GM23338 (cell line): ENCODE measurements around the gene VDR. TPM values are rescaled to one million over a fixed set of nuclear protein-coding genes. Genes with fewer than 3 reads are reported as not detected.

Experiments
- ATAC-seq: fragments of 200-7000 bp; cut with Tn5 transposase; 3 replicates; pipeline ENCODE4 v1.9.1; 2020
- DNase-seq: peaks from one replicate; pipeline ENCODE4 v3.0.0-alpha.2; 2015; ENCODE audit warnings: low spot score
- H2AFZ ChIP-seq: fragments of 200-600 bp; sonication (generic); 2 replicates; pipeline ENCODE4 v1.8.0; 2016; ENCODE audit warnings: antibody characterized with exemption, mild to moderate bottlenecking, moderate library complexity
- H3F3A ChIP-seq: fragments of 200-600 bp; sonication (generic); replicated peaks from 2 replicates; pipeline ENCODE4 v1.8.0; 2017; ENCODE audit warnings: antibody characterized with exemption, mixed run types, low read depth
- H3K27ac ChIP-seq: fragments of 200-600 bp; sonication (generic); 2 replicates; pipeline ENCODE4 v1.6.1; 2016; ENCODE audit warnings: low read depth
- H3K27me3 ChIP-seq: fragments of 200-600 bp; sonication (generic); 2 replicates; pipeline ENCODE4 v1.8.0; 2016; ENCODE audit warnings: mild to moderate bottlenecking, mixed run types, moderate library complexity; ENCODE audit not compliant: insufficient read depth
- H3K36me3 ChIP-seq: fragments of 200-600 bp; sonication (generic); 2 replicates; pipeline ENCODE4 v1.8.0; 2016; ENCODE audit warnings: mild to moderate bottlenecking; ENCODE audit not compliant: insufficient read depth
- H3K4me1 ChIP-seq: fragments of 200-600 bp; sonication (generic); 2 replicates; pipeline ENCODE4 v1.8.0; 2016; ENCODE audit warnings: mild to moderate bottlenecking, moderate library complexity; ENCODE audit not compliant: insufficient read depth
- H3K4me2 ChIP-seq: fragments of 200-600 bp; sonication (generic); 2 replicates; pipeline ENCODE4 v1.7.1; 2017; ENCODE audit warnings: mixed run types
- H3K4me3 ChIP-seq: fragments of 200-600 bp; sonication (generic); 2 replicates; pipeline ENCODE4 v1.6.1; 2016; ENCODE audit warnings: mixed run types
- H3K79me2 ChIP-seq: fragments of 200-600 bp; sonication (generic); replicated peaks from 2 replicates; pipeline ENCODE4 v1.8.0; 2017; ENCODE audit warnings: mild to moderate bottlenecking; ENCODE audit not compliant: insufficient read depth
- H3K9me2 ChIP-seq: fragments of 200-600 bp; sonication (generic); 2 replicates; pipeline ENCODE4 v1.8.0; 2017; ENCODE audit not compliant: insufficient read depth
- H4K20me1 ChIP-seq: fragments of 200-600 bp; sonication (generic); replicated peaks from 2 replicates; pipeline ENCODE4 v1.8.0; 2017; ENCODE audit warnings: mild to moderate bottlenecking; ENCODE audit not compliant: insufficient read depth
- H3K27ac Mint-ChIP-seq: 2 replicates; pipeline ENCODE4 v1.8.0; 2020; ENCODE audit warnings: inconsistent platforms, mild to moderate bottlenecking, moderate library complexity, mixed read lengths
- H3K27me3 Mint-ChIP-seq: 3 replicates; pipeline ENCODE4 v1.8.0; 2022; ENCODE audit warnings: low read depth, mild to moderate bottlenecking, moderate library complexity, mixed read lengths, inconsistent platforms; ENCODE audit not compliant: insufficient read depth, poor library complexity
- H3K36me3 Mint-ChIP-seq: 3 replicates; pipeline ENCODE4 v1.8.0; 2021; ENCODE audit warnings: low read depth, mild to moderate bottlenecking, inconsistent platforms, moderate library complexity, mixed read lengths
- H3K4me1 Mint-ChIP-seq: 3 replicates; pipeline ENCODE4 v1.8.0; 2020; ENCODE audit warnings: mild to moderate bottlenecking, inconsistent platforms, mixed read lengths
- H3K4me3 Mint-ChIP-seq: 3 replicates; pipeline ENCODE4 v1.8.0; 2021; ENCODE audit warnings: moderate library complexity, mild to moderate bottlenecking, inconsistent platforms, mixed read lengths
- H3K9me3 Mint-ChIP-seq: 3 replicates; pipeline ENCODE4 v1.8.0; 2020; ENCODE audit warnings: moderate library complexity, mild to moderate bottlenecking, inconsistent platforms, mixed read lengths
- JUNB ChIP-seq: IDR thresholded peaks from one replicate; pipeline ENCODE4 v1.6.1; 2016; ENCODE audit warnings: antibody characterized with exemption; ENCODE audit not compliant: unreplicated experiment
- polyA plus RNA-seq: library from polyadenylated mRNA; unstranded; fragments of >200 nt; fragmentation: Nextera tagmentation; extraction: Ambion mirVana; gene quantifications from 2 replicates; pipeline ENCODE4 v1.2.1, GENCODE V29; 2016
- total RNA-seq: library from RNA; depleted of rRNA; stranded (reverse); fragments of >200 nt; shearing (Covaris generic); gene quantifications from 2 replicates; pipeline ENCODE4 v1.2.3, GENCODE V29; 2014
- TF ChIP-seq, protein P1 (sequence below): IDR thresholded peaks from 2 replicates; pipeline ENCODE4 v1.6.1; 2016; ENCODE audit warnings: antibody characterized with exemption
- TF ChIP-seq, protein P2 (sequence below): fragments of 250-450 bp; sonication (Bioruptor Pico); IDR thresholded peaks from 2 replicates; pipeline ENCODE4 v1.5.0; 2020; ENCODE audit warnings: mild to moderate bottlenecking, moderate library complexity

Gene VDR
- total and polyA plus RNA-seq, 2 experiments from 2014 or later: 0.37 to 1.4 TPM

DNA sequence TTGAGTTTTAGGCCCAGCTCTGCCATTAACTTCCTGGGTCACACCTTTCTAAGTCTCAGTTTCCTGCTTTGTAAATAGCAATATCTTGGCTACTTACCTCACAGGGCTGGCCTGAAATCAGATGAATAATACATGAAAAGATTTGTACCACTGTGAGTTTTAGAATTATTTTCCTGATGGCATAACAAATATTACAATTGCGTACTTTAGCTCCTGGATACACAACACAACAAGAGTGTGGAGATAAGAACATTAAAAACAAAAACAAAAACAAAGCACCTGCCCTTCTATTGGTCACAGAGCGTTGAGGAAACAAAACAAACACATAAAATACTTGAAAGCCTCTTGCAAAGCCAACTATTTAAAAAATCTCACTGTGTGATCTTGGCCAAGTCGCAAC lies 80.2 kb downstream of the VDR start:
- Histone ChIP-seq H2AFZ (peak overlapping the region; percentile 85; the same call in 1 of the 2 replicates), H3K4me1 (peaks cover 43% of the 10 kb centered on the region), H3K27me3 (no peaks in the 10 kb centered on the region), H3K79me2 (0 out of 2 replicates have a peak, but pooled peaks cover 4% of the 10 kb centered on the region), H3K4me2 (peak overlapping the region; percentile 55; the same call in 1 of the 2 replicates), H3K36me3 (no peaks in the 10 kb centered on the region), H3K27ac (no peak overlapping the region), H3K9me2 (0 out of 2 replicates have a peak, but pooled peaks cover 3% of the 10 kb centered on the region), H3K4me3 (no peak overlapping the region), H3F3A (no peaks in the 10 kb centered on the region; the same call in 1 of the 2 replicates), H4K20me1 (no peaks in the 10 kb centered on the region)
- ATAC-seq (no peak), DNase-seq (no peak)
- H3K4me1 Mint-ChIP-seq: peaks cover 58% of the 10 kb centered on the region
- no peak for TF ChIP-seq JUNB
- H3K27ac Mint-ChIP-seq: no peak overlapping the region
- peaks cover 18% of the 10 kb centered on the region for H3K27me3 Mint-ChIP-seq
- no peaks in the 10 kb centered on the region; the same call in 2 of the 3 replicates for H3K36me3 Mint-ChIP-seq
- no peak overlapping the region for H3K4me3 Mint-ChIP-seq
- H3K9me3 Mint-ChIP-seq: no peaks in the 10 kb centered on the region

DNA sequence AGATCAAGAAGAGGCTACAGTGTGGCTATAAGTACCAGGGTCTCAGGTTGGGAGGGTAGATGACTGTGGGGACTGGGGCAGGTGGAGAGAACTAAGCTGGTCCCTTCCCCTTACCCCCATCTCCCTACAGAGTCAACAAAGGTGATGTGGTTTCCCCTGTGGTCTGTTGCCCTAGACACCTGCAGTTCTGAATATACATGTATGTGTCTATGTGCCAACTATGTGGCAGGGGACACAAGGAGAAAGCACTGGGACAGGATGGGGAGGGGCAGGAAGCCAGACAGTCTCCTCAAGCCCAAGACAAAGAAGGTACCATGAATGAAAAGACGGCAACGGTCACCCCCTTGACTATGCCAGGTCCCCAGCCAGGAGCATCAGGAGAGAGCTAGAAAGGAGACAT lies 80.6 kb downstream of the VDR start:
- Histone ChIP-seq H2AFZ (no peak overlapping the region), H3K4me2 (no peak overlapping the region), H4K20me1 (no peaks in the 10 kb centered on the region), H3K36me3 (no peaks in the 10 kb centered on the region), H3K27ac (no peak overlapping the region), H3K4me3 (no peak overlapping the region), H3K79me2 (peaks cover 6% of the 10 kb centered on the region), H3K27me3 (no peaks in the 10 kb centered on the region), H3K4me1 (peaks cover 41% of the 10 kb centered on the region), H3K9me2 (0 out of 2 replicates have a peak, but pooled peaks cover 3% of the 10 kb centered on the region), H3F3A (no peaks in the 10 kb centered on the region; the same call in 1 of the 2 replicates)
- Mint-ChIP-seq H3K27me3 (peaks cover 18% of the 10 kb centered on the region), H3K4me1 (peaks cover 54% of the 10 kb centered on the region), H3K27ac (no peak overlapping the region), H3K9me3 (no peaks in the 10 kb centered on the region), H3K36me3 (no peaks in the 10 kb centered on the region; the same call in 2 of the 3 replicates), H3K4me3 (no peak overlapping the region)
- ATAC-seq (no peak), DNase-seq (no peak)
- TF ChIP-seq, protein P1, sequence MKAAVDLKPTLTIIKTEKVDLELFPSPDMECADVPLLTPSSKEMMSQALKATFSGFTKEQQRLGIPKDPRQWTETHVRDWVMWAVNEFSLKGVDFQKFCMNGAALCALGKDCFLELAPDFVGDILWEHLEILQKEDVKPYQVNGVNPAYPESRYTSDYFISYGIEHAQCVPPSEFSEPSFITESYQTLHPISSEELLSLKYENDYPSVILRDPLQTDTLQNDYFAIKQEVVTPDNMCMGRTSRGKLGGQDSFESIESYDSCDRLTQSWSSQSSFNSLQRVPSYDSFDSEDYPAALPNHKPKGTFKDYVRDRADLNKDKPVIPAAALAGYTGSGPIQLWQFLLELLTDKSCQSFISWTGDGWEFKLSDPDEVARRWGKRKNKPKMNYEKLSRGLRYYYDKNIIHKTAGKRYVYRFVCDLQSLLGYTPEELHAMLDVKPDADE: no peak
- TF ChIP-seq, protein P2, sequence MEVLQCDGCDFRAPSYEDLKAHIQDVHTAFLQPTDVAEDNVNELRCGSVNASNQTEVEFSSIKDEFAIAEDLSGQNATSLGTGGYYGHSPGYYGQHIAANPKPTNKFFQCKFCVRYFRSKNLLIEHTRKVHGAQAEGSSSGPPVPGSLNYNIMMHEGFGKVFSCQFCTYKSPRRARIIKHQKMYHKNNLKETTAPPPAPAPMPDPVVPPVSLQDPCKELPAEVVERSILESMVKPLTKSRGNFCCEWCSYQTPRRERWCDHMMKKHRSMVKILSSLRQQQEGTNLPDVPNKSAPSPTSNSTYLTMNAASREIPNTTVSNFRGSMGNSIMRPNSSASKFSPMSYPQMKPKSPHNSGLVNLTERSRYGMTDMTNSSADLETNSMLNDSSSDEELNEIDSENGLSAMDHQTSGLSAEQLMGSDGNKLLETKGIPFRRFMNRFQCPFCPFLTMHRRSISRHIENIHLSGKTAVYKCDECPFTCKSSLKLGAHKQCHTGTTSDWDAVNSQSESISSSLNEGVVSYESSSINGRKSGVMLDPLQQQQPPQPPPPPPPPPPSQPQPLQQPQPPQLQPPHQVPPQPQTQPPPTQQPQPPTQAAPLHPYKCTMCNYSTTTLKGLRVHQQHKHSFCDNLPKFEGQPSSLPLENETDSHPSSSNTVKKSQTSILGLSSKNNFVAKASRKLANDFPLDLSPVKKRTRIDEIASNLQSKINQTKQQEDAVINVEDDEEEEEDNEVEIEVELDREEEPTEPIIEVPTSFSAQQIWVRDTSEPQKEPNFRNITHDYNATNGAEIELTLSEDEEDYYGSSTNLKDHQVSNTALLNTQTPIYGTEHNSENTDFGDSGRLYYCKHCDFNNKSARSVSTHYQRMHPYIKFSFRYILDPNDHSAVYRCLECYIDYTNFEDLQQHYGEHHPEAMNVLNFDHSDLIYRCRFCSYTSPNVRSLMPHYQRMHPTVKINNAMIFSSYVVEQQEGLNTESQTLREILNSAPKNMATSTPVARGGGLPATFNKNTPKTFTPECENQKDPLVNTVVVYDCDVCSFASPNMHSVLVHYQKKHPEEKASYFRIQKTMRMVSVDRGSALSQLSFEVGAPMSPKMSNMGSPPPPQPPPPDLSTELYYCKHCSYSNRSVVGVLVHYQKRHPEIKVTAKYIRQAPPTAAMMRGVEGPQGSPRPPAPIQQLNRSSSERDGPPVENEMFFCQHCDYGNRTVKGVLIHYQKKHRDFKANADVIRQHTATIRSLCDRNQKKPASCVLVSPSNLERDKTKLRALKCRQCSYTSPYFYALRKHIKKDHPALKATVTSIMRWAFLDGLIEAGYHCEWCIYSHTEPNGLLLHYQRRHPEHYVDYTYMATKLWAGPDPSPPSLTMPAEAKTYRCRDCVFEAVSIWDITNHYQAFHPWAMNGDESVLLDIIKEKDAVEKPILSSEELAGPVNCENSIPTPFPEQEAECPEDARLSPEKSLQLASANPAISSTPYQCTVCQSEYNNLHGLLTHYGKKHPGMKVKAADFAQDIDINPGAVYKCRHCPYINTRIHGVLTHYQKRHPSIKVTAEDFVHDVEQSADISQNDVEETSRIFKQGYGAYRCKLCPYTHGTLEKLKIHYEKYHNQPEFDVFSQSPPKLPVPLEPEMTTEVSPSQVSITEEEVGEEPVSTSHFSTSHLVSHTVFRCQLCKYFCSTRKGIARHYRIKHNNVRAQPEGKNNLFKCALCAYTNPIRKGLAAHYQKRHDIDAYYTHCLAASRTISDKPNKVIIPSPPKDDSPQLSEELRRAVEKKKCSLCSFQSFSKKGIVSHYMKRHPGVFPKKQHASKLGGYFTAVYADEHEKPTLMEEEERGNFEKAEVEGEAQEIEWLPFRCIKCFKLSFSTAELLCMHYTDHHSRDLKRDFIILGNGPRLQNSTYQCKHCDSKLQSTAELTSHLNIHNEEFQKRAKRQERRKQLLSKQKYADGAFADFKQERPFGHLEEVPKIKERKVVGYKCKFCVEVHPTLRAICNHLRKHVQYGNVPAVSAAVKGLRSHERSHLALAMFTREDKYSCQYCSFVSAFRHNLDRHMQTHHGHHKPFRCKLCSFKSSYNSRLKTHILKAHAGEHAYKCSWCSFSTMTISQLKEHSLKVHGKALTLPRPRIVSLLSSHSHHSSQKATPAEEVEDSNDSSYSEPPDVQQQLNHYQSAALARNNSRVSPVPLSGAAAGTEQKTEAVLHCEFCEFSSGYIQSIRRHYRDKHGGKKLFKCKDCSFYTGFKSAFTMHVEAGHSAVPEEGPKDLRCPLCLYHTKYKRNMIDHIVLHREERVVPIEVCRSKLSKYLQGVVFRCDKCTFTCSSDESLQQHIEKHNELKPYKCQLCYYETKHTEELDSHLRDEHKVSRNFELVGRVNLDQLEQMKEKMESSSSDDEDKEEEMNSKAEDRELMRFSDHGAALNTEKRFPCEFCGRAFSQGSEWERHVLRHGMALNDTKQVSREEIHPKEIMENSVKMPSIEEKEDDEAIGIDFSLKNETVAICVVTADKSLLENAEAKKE (CRISPR knock-in tag): no peak
